ENCODE results near the gene ACBD4.

DNA sequence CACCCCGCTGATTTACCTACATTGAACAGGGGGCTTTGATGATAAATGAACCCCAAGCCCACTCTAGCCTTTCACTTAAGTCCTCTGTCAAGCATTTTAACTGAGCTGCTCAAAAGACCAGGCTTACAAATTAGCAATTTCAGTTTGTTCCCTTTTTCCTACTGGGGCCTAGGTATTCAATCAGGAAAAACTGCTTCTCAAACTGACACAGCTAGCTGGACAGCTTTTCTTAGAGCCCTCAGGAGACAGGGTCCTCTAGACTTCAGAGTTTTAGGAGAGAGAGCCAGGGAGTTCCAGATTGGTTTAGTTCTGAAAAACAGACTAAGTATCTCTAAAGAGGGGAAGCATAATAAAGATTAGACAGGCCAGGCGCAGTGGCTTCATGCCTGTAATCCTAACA, 20.0 kb downstream of the ACBD4 start:
- TF ChIP-seq, protein P1, sequence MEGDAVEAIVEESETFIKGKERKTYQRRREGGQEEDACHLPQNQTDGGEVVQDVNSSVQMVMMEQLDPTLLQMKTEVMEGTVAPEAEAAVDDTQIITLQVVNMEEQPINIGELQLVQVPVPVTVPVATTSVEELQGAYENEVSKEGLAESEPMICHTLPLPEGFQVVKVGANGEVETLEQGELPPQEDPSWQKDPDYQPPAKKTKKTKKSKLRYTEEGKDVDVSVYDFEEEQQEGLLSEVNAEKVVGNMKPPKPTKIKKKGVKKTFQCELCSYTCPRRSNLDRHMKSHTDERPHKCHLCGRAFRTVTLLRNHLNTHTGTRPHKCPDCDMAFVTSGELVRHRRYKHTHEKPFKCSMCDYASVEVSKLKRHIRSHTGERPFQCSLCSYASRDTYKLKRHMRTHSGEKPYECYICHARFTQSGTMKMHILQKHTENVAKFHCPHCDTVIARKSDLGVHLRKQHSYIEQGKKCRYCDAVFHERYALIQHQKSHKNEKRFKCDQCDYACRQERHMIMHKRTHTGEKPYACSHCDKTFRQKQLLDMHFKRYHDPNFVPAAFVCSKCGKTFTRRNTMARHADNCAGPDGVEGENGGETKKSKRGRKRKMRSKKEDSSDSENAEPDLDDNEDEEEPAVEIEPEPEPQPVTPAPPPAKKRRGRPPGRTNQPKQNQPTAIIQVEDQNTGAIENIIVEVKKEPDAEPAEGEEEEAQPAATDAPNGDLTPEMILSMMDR (conservative IDR thresholded peaks at IDR 0.05; ENCODE audit: low read length) = no peak
- TF ChIP-seq EZH2phosphoT487 (IDR thresholded peaks at IDR 0.05; ENCODE audit: borderline replicate concordance) = no peak

Measured in Loucy (cell line).